ENCODE measurements around the gene COX6A2.
A peak's percentile ranks its signal among the peaks of the same experiment; 100 is the strongest.
"Not testable (repeated sequence)": the region's sequence is repeated elsewhere in the genome, so short reads cannot be mapped to it uniquely, and the experiment has no call there.

COX6A2 gene

DNA sequence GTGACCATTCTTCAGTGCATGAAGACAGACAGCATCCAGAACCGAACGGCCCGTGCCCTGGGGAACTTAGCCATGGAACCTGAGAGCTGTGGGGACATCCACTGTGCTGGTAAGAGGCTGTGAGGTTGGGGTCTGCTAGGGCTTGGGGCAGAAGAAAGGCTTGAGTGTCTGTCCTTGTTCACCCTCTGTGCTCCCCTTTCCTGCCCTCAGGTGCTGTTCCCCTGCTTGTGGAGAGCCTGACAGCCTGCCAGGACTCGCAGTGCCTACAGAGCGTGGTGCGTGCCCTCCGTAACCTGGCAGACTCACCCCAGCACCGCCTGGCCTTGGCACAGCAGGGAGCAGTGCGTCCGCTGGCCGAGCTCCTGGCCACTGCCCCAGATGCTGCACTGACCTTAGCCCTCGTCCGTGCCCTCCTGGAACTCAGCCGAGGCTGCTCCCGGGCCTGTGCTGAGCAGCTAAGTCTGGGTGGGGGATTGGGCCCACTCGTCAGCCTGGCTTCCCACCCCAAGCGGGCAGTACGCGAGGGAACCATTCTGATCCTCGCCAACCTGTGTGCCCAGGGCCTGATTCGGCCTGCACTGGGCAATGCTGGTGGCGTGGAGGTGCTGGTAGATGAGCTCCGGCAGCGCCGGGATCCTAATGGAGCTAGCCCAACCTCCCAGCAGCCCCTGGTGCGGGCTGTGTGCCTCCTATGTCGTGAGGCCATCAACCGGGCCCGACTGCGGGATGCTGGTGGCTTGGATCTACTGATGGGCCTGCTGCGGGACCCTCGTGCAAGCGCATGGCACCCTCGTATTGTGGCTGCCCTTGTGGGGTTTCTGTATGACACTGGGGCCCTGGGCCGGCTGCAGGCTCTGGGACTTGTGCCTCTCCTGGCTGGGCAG is 34.0 kb upstream of the COX6A2 start:
- DNase-seq: no peak

- no peak for DNase-seq
Observed at GRCh38 chr16:31461201-31461920, 33.2 kb upstream of the COX6A2 start.

- DNase-seq: peak; percentile 2
Observed at GRCh38 chr16:31460582-31461002, 32.4 kb upstream of the COX6A2 start.

GRCh38 chr16:31459687-31460581 is 31.8 kb upstream of the COX6A2 start:
- peak; percentile 97 for DNase-seq

GRCh38 chr16:31458844-31459686 is 30.9 kb upstream of the COX6A2 start, which contains the start of gene ARMC5:
ARMC5 (plus strand) TSS chr16:31459501; CDS start chr16:31459525, 24 bp downstream.
- peak; percentile 96 for DNase-seq

DNA sequence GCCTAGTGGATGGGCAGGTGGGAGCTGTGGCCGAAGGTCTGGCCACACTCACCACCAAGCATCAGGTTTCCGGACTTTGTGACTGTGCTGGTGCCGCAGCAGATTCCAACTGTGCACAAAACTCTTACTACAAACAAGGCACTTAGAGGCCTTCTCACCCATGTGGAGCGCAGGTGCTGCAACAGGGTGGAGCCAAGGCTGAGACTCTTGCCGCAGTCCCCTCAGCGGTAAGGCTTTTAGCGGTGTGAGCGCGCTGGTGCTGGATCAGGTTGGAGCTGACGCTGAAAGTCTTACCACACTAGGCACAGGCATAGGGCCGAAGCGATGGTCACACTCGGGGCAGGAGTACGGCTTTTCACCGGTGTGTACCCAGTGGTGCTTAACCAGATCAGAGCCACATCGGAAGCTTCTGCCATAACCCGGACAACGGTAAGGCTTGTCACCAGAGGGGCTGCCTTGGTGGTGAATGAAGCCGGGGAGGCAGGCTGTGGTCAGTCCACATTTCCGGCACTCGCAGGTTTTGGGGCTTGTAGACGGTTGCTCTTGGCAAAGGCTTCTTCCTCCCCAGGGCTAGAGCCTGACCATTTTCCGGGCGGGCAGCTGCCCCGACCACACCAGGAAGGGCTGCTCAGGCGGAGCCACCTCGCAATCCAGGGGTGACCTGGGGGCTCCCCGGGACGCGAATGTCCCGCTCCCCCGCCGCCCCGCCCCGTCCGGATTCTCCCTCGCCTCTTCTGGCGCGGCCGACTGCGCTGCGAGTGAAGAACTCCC is 30.1 kb upstream of the COX6A2 start:
- peak; percentile 29 for DNase-seq

DNA sequence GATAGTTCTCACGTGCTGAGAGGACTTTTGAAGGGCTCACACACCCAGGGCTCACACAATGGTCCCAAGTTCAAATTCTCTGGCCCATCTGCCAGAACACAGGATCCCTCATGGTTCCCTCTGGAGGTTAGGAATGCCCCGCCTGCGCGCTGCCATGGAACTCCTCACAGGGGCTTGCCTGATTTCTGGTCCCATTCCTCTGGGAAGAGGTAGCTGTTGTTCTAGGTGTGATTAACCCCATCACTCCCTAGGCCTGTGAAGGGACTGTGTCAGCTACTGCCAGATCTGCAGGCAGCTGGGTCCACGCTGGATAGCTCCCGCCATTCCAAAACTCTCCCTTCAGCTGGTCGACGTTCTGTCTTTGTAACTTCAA is 28.8 kb upstream of the COX6A2 start:
- DNase-seq: no peak

- DNase-seq: no peak
Observed at GRCh38 chr16:31455601-31456314, 27.6 kb upstream of the COX6A2 start.

- DNase-seq: peak; percentile 3
Observed at GRCh38 chr16:31453255-31454204, 25.4 kb upstream of the COX6A2 start.

DNA sequence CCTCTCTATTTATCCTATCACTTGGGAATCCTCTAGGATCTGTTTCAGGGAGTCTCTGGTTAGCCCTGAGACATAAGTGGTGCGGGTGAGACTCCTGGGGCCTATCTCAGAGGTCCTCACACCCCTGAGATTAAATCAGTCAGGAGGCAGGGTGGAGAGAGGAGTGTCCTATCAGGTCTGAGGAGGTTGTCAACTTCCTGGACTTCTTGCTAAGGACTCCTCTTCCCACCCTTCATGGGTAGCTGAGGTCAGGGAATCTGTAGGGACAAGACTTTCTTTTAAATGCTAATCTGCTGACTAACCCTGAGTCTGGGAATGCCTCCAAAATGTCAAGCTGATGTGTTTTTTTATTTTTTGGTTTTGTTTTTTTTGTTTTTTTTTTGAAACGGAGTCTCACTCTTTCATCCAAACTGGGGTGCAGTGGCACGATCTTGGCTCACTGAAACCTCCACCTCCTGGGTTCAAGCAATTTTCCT is 24.5 kb upstream of the COX6A2 start:
- no peak for DNase-seq

DNA sequence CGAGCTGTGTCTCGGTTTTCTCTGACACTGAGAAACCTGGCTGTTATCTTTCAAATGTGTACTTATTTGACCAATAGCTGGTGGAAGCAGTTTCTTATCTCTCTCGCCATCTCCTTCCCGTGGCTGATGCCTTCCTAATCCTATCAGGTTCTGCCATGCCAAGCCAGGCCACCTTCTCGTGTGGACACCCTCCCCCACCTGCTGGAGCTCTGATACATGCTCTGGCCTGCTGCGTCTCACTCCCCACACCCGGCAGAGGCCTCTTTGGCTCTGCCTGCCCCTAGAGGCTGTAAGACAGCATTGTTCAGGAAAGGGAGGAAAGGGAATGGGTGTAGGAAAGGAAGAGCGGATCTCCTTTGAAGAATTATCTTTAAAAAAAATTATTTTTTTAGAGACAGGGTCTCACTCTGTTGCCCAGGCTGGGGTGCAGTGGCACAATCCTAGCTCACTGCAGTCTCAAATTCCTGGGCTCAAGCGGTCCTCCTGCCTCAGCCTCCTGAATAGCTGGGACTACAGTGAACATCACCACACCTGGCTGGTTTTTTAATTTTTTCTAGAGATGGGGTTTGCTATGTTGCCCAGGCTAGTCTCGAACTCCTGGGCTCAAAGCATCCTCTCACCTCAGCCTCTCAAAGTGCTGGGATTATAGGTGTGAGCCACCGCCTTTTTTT is 23.7 kb upstream of the COX6A2 start:
- DNase-seq: peak; percentile 41

DNA sequence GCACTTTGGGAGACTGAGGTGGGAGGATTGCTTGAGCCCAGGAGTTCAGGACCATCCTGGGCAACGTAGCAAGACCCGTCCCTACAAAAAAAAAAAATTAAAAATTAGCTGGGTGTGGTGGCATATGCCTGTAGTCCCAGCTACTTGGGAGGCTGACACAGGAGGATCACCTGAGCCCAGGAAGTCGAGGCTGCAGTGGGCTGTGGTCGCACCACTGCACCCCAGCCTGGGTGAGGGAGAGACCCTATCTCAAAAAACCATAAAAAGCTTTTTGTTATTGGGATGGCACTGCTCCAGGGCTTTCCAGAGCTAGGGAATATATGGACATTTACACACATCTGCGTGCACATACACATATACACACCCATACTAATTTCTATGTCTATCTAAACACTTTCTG is 23.0 kb upstream of the COX6A2 start:
- DNase-seq: no peak

DNA sequence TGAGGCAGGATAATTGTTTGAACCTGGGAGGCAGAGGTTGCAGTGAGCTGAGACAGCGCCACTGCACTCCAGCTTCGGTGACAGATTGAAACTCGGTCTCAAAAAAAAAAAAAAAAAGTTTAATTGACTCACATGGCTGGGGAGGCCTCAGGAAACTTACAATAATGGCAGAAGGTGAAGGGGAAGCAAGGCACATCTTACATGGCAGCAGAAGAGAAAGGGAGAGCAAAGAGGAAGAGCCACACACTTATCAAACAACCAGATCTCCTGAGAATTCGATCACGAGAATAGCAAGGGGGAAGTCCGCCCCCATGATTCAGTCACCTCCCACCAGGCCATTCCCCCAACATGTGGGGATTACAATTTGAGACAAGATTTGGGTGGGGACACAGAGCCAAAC is 17.8 kb upstream of the COX6A2 start:
- DNase-seq: not testable (repeated sequence)

GRCh38 chr16:31441956-31442355 is 13.8 kb upstream of the COX6A2 start:
- DNase-seq: no peak

- DNase-seq: no peak
Observed at GRCh38 chr16:31440516-31441184, 12.5 kb upstream of the COX6A2 start.

- DNase-seq: no peak
Observed at GRCh38 chr16:31439519-31439918, 11.4 kb upstream of the COX6A2 start.

- DNase-seq: not testable (repeated sequence)
Observed at GRCh38 chr16:31439023-31439422, 10.9 kb upstream of the COX6A2 start.

GRCh38 chr16:31438414-31438813 is 10.3 kb upstream of the COX6A2 start:
- no peak for DNase-seq
